Aorta (tissue), 5 donors: ENCODE measurements around the gene MFSD1. TPM values are rescaled to one million over a fixed set of nuclear protein-coding genes. Genes with fewer than 3 reads are reported as not detected.
A peak's percentile ranks its signal among the peaks of the same experiment; 100 is the strongest.

Source experiments
- ATAC-seq: fragments of 200-7000 bp; cut with Tn5 transposase; one replicate; pipeline ENCODE4 v1.9.1; 2022; ENCODE audit warnings: moderate library complexity; ENCODE audit not compliant: low FRiP score
- DNase-seq, 2 donors: peaks; one replicate each; pipeline ENCODE4 v3.0.0-alpha.2; 2020
- H3K27ac ChIP-seq, 2 donors: one replicate each; pipeline ENCODE4 v1.5.1; 2013; ENCODE audit warnings: low read length in 2 of 2, mild to moderate bottlenecking in 2 of 2, moderate library complexity in 2 of 2, control low read depth in 1 of 2, inconsistent platforms in 1 of 2, low read depth in 1 of 2
- H3K27me3 ChIP-seq, 2 donors: one replicate each; pipeline ENCODE4 v1.6.1; 2013; ENCODE audit warnings: control low read depth in 1 of 2, low read length in 1 of 2, mild to moderate bottlenecking in 1 of 2, moderate library complexity in 1 of 2; ENCODE audit not compliant: insufficient read depth in 2 of 2, control insufficient read depth in 1 of 2
- H3K36me3 ChIP-seq, 2 donors: one replicate each; pipeline ENCODE4 v1.6.1; 2013; ENCODE audit warnings: control low read depth in 1 of 2, low read length in 1 of 2, mild to moderate bottlenecking in 1 of 2; ENCODE audit not compliant: insufficient read depth in 2 of 2, control insufficient read depth in 1 of 2
- H3K4me1 ChIP-seq, 2 donors: one replicate each; pipeline ENCODE4 v1.6.1; 2013; ENCODE audit warnings: low read length in 2 of 2, control low read depth in 1 of 2, mild to moderate bottlenecking in 1 of 2, moderate library complexity in 1 of 2; ENCODE audit not compliant: insufficient read depth in 2 of 2, control insufficient read depth in 1 of 2
- H3K4me3 ChIP-seq, 2 donors: one replicate each; pipeline ENCODE4 v1.5.1; 2013; ENCODE audit warnings: low read length in 2 of 2, control low read depth in 1 of 2, mild to moderate bottlenecking in 1 of 2
- H3K9me3 ChIP-seq: one replicate; pipeline ENCODE4 v1.6.1; 2013; ENCODE audit warnings: mild to moderate bottlenecking, low read length; ENCODE audit not compliant: control insufficient read depth
- whole genome bisulfite sequencing, 2 donors: extraction: QIAGEN DNeasy Blood & Tissue Kit; methylation state at CpG; one replicate each; pipeline ENCODE4 v1.1.7; 2013; 5-methylcytosine and 5-hydroxymethylcytosine counted together
- intact Hi-C, 2 donors: fragments of 100-400 bp; cut with DNase I; formaldehyde crosslinking; loops; one replicate each; pipeline versions ENCODE4 v1.14.2 to v1.15.0; 2022
- polyA plus RNA-seq, 2 donors: library from polyadenylated mRNA; stranded (reverse); fragments of 200-250 nt; gene quantifications; one replicate each; pipeline ENCODE4 v1.2.3, GENCODE V29; 2013
- total RNA-seq, 2 donors: library from RNA; stranded (reverse); fragmentation: NEBNext Ultra II Directional; extraction: Animal tissue kit (Norgen Biotek cat#: 25700); gene quantifications; one replicate each; pipeline ENCODE4 v1.2.1, GENCODE V29; 2021
- donor health status: healthy with polysubstance abuse.
- donor health status: Bipolar disorder and iron deficiency.
- donor health status: DM: no; HTN: no; CAD: no.
- donor health status: DM: no; HTN: no; CAD: no.
- donor health status: DM: yes; HTN: yes; CAD: no.

Gene MFSD1
- total and polyA plus RNA-seq, 4 donors = 44.9 to 81.0 (median 67.5) TPM

GRCh38 chr3:158768361-158768787 lies 33.5 kb upstream of the MFSD1 start:
- Histone ChIP-seq H3K4me1 (no peaks in the 10 kb centered on the region), H3K36me3 (no peaks in the 10 kb centered on the region), H3K4me3 (no peak overlapping the region), H3K27me3 (no peaks in the 10 kb centered on the region), H3K27ac (no peak overlapping the region), H3K9me3 (no peaks in the 10 kb centered on the region)
- intact Hi-C loops = loop anchor here in 1 of 2 donors (5.0 kb wide), 1 partner anchor 41 kb away; no protein-coding TSS in a partner anchor
- WGBS, 2 donors = 6 to 8% methylated on average over 7 of the region's 7 CpGs
- ATAC-seq (peak; percentile 74), DNase-seq (peak; percentile 76 to 90)

GRCh38 chr3:158768881-158769543 lies 32.8 kb upstream of the MFSD1 start:
- Histone ChIP-seq H3K27ac (peak overlapping the region; percentile 34 to 63), H3K9me3 (no peaks in the 10 kb centered on the region), H3K4me3 (no peak overlapping the region), H3K27me3 (no peaks in the 10 kb centered on the region), H3K4me1 (no peaks in the 10 kb centered on the region), H3K36me3 (no peaks in the 10 kb centered on the region)
- WGBS, 2 donors = 17 to 30% methylated on average over 8 of the region's 8 CpGs
- ATAC-seq (peak; percentile 81), DNase-seq (no peak)
- intact Hi-C loops = loop anchor here in 1 of 2 donors (5.0 kb wide), 1 partner anchor 42 kb away; no protein-coding TSS in a partner anchor

DNA sequence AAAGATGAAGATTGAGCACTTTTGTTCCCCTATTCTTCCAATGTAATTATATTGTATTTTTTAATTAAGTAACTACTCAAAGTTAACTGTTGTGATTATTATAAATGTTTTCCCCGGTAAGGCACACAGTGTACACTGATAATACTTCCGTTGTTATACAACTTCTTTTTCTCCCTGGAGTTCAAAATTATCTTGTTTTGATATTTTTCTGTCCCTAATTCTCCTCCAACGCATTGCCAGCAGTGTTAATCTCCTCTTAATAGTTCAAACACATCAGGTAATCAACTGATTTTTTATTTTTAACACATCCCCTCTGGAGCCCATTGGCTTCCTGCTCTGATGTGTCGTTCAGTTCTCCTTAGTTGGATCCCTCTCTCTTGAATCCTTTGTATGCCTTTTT lies 32.3 kb upstream of the MFSD1 start:
- no peaks in the 10 kb centered on the region for H3K9me3 ChIP-seq
- H3K36me3 ChIP-seq = no peaks in the 10 kb centered on the region
- WGBS, 2 donors = 14 to 20% methylated on average over 4 of the region's 4 CpGs
- no peak overlapping the region for H3K4me3 ChIP-seq
- H3K4me1 ChIP-seq = no peaks in the 10 kb centered on the region
- peak; percentile 8 for ATAC-seq
- H3K27ac ChIP-seq = no peak overlapping the region
- intact Hi-C loops = loop anchor here in 1 of 2 donors (5.0 kb wide), 1 partner anchor 42 kb away; no protein-coding TSS in a partner anchor
- no peak for DNase-seq
- H3K27me3 ChIP-seq = no peaks in the 10 kb centered on the region

DNA sequence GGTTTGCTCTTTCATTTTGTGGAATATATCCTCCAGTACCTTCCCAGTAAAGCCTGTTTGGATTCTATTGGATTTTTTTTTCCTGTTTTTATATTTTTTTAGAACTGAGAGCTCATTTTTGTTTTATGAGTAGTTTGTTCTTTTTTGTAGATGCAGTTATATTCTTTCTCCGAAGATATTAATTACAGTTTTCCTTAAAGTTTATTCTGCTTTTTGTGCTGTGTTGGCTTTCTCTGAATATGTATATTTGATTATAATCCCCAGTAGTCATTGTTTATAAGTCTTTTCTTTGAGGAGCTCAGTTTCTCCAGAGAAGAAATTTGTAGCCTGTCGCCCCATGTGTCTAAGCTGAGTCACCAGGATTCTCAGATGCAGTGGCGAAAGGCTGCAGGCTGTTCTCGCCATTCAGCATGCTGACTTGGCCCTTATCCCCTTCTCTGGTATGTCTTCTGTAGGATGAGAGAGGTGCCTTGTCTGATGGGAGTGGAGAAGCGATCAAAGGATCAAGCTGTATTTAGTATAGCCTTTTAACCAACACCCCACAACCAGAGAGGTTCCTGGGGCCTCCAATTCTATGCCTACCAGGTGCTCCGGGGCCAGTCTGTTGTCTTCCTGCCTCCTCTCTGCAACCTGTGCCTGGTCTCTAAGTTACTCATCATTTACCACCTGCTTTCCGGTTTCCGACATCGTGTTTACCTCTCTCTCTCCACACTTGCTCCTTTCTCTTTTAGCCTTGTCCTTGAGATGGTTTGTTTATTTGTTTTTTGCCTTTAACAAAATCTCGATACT lies 31.7 kb upstream of the MFSD1 start:
- Histone ChIP-seq H3K27me3 (no peaks in the 10 kb centered on the region), H3K9me3 (no peaks in the 10 kb centered on the region), H3K27ac (no peak overlapping the region), H3K36me3 (no peaks in the 10 kb centered on the region), H3K4me1 (no peaks in the 10 kb centered on the region), H3K4me3 (no peak overlapping the region)
- 90 to 93% methylated on average over 10 of the region's 10 CpGs for WGBS, 2 donors
- DNase-seq = no peak
- ATAC-seq = no peak
- intact Hi-C loops = loop anchor here in 1 of 2 donors (5.0 kb wide), 1 partner anchor 43 kb away; no protein-coding TSS in a partner anchor

GRCh38 chr3:158770741-158771350 lies 31.0 kb upstream of the MFSD1 start:
- no peaks in the 10 kb centered on the region for H3K4me1 ChIP-seq

GRCh38 chr3:158771577-158771976 lies 30.3 kb upstream of the MFSD1 start:
- Histone ChIP-seq H3K4me3 (no peak overlapping the region), H3K9me3 (no peaks in the 10 kb centered on the region), H3K27ac (no peak overlapping the region), H3K36me3 (no peaks in the 10 kb centered on the region), H3K27me3 (no peaks in the 10 kb centered on the region), H3K4me1 (no peaks in the 10 kb centered on the region)
- 98 to 100% methylated on average over 1 of the region's 1 CpG for WGBS, 2 donors
- intact Hi-C loops = no loop called here
- ATAC-seq = no peak
- no peak for DNase-seq

More at GRCh38 chr3:158770741-158771350, 31.0 kb upstream of the MFSD1 start:
- Histone ChIP-seq H3K4me3 (no peak overlapping the region), H3K27ac (no peak overlapping the region), H3K27me3 (no peaks in the 10 kb centered on the region), H3K9me3 (no peaks in the 10 kb centered on the region), H3K36me3 (no peaks in the 10 kb centered on the region)
- ATAC-seq = no peak
- 96 to 99% methylated on average over 4 of the region's 4 CpGs for WGBS, 2 donors
- no peak for DNase-seq
- intact Hi-C loops = no loop called here

- WGBS, 2 donors = 77 to 78% methylated on average over 3 of the region's 3 CpGs
Observed at GRCh38 chr3:158771982-158772381, 29.9 kb upstream of the MFSD1 start.

DNA sequence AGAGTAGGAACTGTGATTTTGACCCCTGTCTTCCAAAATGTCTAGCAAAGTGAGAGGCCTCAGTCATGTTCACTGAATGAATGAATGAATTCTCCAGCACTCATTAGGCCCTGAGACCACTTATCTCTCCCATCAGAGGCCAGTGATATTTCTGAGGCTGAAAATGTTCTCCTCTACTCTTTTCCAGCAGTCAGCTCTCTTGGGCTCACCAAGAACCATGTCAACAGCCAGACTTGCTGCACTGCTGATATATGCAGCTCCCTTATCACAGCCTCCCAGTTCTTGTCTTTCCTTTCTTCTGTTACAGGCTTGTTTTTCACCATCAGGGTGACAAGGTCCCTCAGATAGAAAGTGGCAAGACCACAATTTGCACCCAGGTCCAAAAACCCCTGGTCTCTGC lies 28.7 kb upstream of the MFSD1 start:
- no peaks in the 10 kb centered on the region for H3K36me3 ChIP-seq
- intact Hi-C loops = no loop called here
- H3K4me3 ChIP-seq = no peak overlapping the region
- no peaks in the 10 kb centered on the region for H3K4me1 ChIP-seq
- no peak for ATAC-seq
- no peak for DNase-seq
- no peak overlapping the region for H3K27ac ChIP-seq
- H3K27me3 ChIP-seq = no peaks in the 10 kb centered on the region
- H3K9me3 ChIP-seq = no peaks in the 10 kb centered on the region

More at GRCh38 chr3:158771982-158772381, 29.9 kb upstream of the MFSD1 start:
- no peaks in the 10 kb centered on the region for H3K36me3 ChIP-seq
- ATAC-seq (no peak), DNase-seq (no peak)
- H3K27me3 ChIP-seq = no peaks in the 10 kb centered on the region
- H3K27ac ChIP-seq = no peak overlapping the region
- no peak overlapping the region for H3K4me3 ChIP-seq
- intact Hi-C loops = no loop called here
- H3K4me1 ChIP-seq = no peaks in the 10 kb centered on the region
- H3K9me3 ChIP-seq = no peaks in the 10 kb centered on the region
